Central memory CD8-positive, alpha-beta T cell (primary cell): ENCODE data around the gene OGFOD3.
"Not testable (repeated sequence)": the region's sequence is repeated elsewhere in the genome, so short reads cannot be mapped to it uniquely, and the experiment has no call there.

Source experiments
- ATAC-seq: fragments of 150-1000 bp; cut with Tn5 transposase; replicated peaks from 2 replicates; pipeline ENCODE4 v1.10.0; 2022; ENCODE audit warnings: mild to moderate bottlenecking, moderate FRiP score, moderate number of reproducible peaks; ENCODE audit not compliant: poor library complexity, severe bottlenecking; ENCODE audit errors: extremely low read depth
- DNase-seq, 2 donors: peaks; one replicate each; pipeline ENCODE4 v3.0.0; 2021; ENCODE audit warnings: low spot score in 2 of 2
- H3K27ac Mint-ChIP-seq: one replicate; pipeline ENCODE4 v1.8.0; 2022; ENCODE audit warnings: low read depth, mild to moderate bottlenecking, moderate library complexity, mixed read lengths
- H3K27me3 Mint-ChIP-seq: one replicate; pipeline ENCODE4 v1.8.0; 2022; ENCODE audit warnings: mixed read lengths
- H3K36me3 Mint-ChIP-seq: one replicate; pipeline ENCODE4 v1.8.0; 2022; ENCODE audit warnings: mild to moderate bottlenecking, moderate library complexity, mixed read lengths; ENCODE audit not compliant: insufficient read depth
- H3K4me1 Mint-ChIP-seq: one replicate; pipeline ENCODE4 v1.8.0; 2022; ENCODE audit warnings: mixed read lengths
- H3K4me3 Mint-ChIP-seq: one replicate; pipeline ENCODE4 v1.8.0; 2022; ENCODE audit warnings: mild to moderate bottlenecking, moderate library complexity, mixed read lengths
- H3K9me3 Mint-ChIP-seq: one replicate; pipeline ENCODE4 v1.8.0; 2022; ENCODE audit warnings: mixed read lengths

Gene OGFOD3

GRCh38 chr17:82415786-82416185, 2.6 kb downstream of the OGFOD3 start:
- Mint-ChIP-seq H3K4me3 (no peak overlapping the region), H3K27ac (no peak overlapping the region), H3K4me1 (peaks cover 28% of the 10 kb centered on the region), H3K36me3 (peaks cover 13% of the 10 kb centered on the region), H3K27me3 (no peaks in the 10 kb centered on the region), H3K9me3 (no peaks in the 10 kb centered on the region)
- ATAC-seq, result no peak
- DNase-seq, result no peak

GRCh38 chr17:82415336-82415735, 3.0 kb downstream of the OGFOD3 start:
- Mint-ChIP-seq H3K27ac (peak overlapping the region; percentile 55), H3K9me3 (no peaks in the 10 kb centered on the region), H3K36me3 (peaks cover 12% of the 10 kb centered on the region), H3K4me3 (peak overlapping the region; percentile 32), H3K4me1 (peaks cover 28% of the 10 kb centered on the region), H3K27me3 (no peaks in the 10 kb centered on the region)
- no peak for DNase-seq
- ATAC-seq, result no peak

GRCh38 chr17:82414548-82415281, 3.7 kb downstream of the OGFOD3 start:
- no peak for ATAC-seq
- H3K9me3 Mint-ChIP-seq, result no peaks in the 10 kb centered on the region
- peaks cover 22% of the 10 kb centered on the region for H3K4me1 Mint-ChIP-seq
- H3K27me3 Mint-ChIP-seq, result no peaks in the 10 kb centered on the region
- peak; percentile 59 to 66 for DNase-seq
- H3K36me3 Mint-ChIP-seq, result peaks cover 12% of the 10 kb centered on the region
- peak overlapping the region; percentile 55 for H3K27ac Mint-ChIP-seq
- peak overlapping the region; percentile 32 for H3K4me3 Mint-ChIP-seq

GRCh38 chr17:82412535-82413520, 5.6 kb downstream of the OGFOD3 start:
- peaks cover 26% of the 10 kb centered on the region for H3K4me1 Mint-ChIP-seq

GRCh38 chr17:82412081-82412480, 6.3 kb downstream of the OGFOD3 start:
- H3K4me1 Mint-ChIP-seq, result peaks cover 26% of the 10 kb centered on the region
- H3K27me3 Mint-ChIP-seq, ATAC-seq, DNase-seq, H3K27ac Mint-ChIP-seq, H3K9me3 Mint-ChIP-seq, H3K4me3 Mint-ChIP-seq: not testable (repeated sequence)
- H3K36me3 Mint-ChIP-seq, result peaks cover 13% of the 10 kb centered on the region

More at GRCh38 chr17:82412535-82413520, 5.6 kb downstream of the OGFOD3 start:
- ATAC-seq (no peak), DNase-seq (no peak)
- no peaks in the 10 kb centered on the region for H3K9me3 Mint-ChIP-seq
- no peak overlapping the region for H3K4me3 Mint-ChIP-seq
- H3K36me3 Mint-ChIP-seq, result peaks cover 10% of the 10 kb centered on the region
- H3K27ac Mint-ChIP-seq, result no peak overlapping the region
- no peaks in the 10 kb centered on the region for H3K27me3 Mint-ChIP-seq

- H3K4me3 Mint-ChIP-seq, result no peak overlapping the region
- DNase-seq, result no peak
- peaks cover 13% of the 10 kb centered on the region for H3K36me3 Mint-ChIP-seq
- H3K27me3 Mint-ChIP-seq, result no peaks in the 10 kb centered on the region
- peaks cover 26% of the 10 kb centered on the region for H3K4me1 Mint-ChIP-seq
- ATAC-seq, result no peak
- no peak overlapping the region for H3K27ac Mint-ChIP-seq
- H3K9me3 Mint-ChIP-seq, result no peaks in the 10 kb centered on the region
Observed at GRCh38 chr17:82411396-82412053, 6.9 kb downstream of the OGFOD3 start.

GRCh38 chr17:82410014-82410716, 8.2 kb downstream of the OGFOD3 start:
- DNase-seq (no peak), ATAC-seq (no peak)
- Mint-ChIP-seq H3K27ac (no peak overlapping the region), H3K4me3 (no peak overlapping the region), H3K9me3 (no peaks in the 10 kb centered on the region), H3K27me3 (no peaks in the 10 kb centered on the region), H3K36me3 (peaks cover 8% of the 10 kb centered on the region), H3K4me1 (peaks cover 19% of the 10 kb centered on the region)

GRCh38 chr17:82408938-82409318, 9.5 kb downstream of the OGFOD3 start:
- peaks cover 9% of the 10 kb centered on the region for H3K4me1 Mint-ChIP-seq
- no peaks in the 10 kb centered on the region for H3K27me3 Mint-ChIP-seq
- no peak overlapping the region for H3K27ac Mint-ChIP-seq
- no peaks in the 10 kb centered on the region for H3K9me3 Mint-ChIP-seq
- H3K36me3 Mint-ChIP-seq, result peaks cover 8% of the 10 kb centered on the region
- DNase-seq, result no peak
- H3K4me3 Mint-ChIP-seq, result no peak overlapping the region
- no peak for ATAC-seq

GRCh38 chr17:82408288-82408937, 10.0 kb downstream of the OGFOD3 start:
- Mint-ChIP-seq H3K36me3 (peaks cover 10% of the 10 kb centered on the region), H3K27ac (no peak overlapping the region), H3K27me3 (no peaks in the 10 kb centered on the region), H3K4me1 (peaks cover 9% of the 10 kb centered on the region), H3K9me3 (no peaks in the 10 kb centered on the region), H3K4me3 (no peak overlapping the region)
- ATAC-seq (no peak), DNase-seq (no peak)

- no peak for ATAC-seq
- H3K4me1 Mint-ChIP-seq, result peaks cover 9% of the 10 kb centered on the region
- H3K36me3 Mint-ChIP-seq, result peaks cover 15% of the 10 kb centered on the region
- H3K27me3 Mint-ChIP-seq, result no peaks in the 10 kb centered on the region
- no peak overlapping the region for H3K27ac Mint-ChIP-seq
- H3K4me3 Mint-ChIP-seq, result no peak overlapping the region
- DNase-seq, result no peak
- H3K9me3 Mint-ChIP-seq, result no peaks in the 10 kb centered on the region
Observed at GRCh38 chr17:82407255-82407654, 11.1 kb downstream of the OGFOD3 start.

GRCh38 chr17:82406131-82406671, 12.2 kb downstream of the OGFOD3 start:
- H3K9me3 Mint-ChIP-seq, result no peaks in the 10 kb centered on the region
- ATAC-seq (no peak), DNase-seq (no peak)
- H3K27ac Mint-ChIP-seq, result no peak overlapping the region
- H3K27me3 Mint-ChIP-seq, result no peaks in the 10 kb centered on the region
- H3K4me3 Mint-ChIP-seq, result no peak overlapping the region
- peaks cover 17% of the 10 kb centered on the region for H3K36me3 Mint-ChIP-seq
- H3K4me1 Mint-ChIP-seq, result peaks cover 14% of the 10 kb centered on the region
